Skeletal muscle satellite cell (primary cell): ENCODE data around the gene DNAI2.
"Not testable (repeated sequence)": the region's sequence is repeated elsewhere in the genome, so short reads cannot be mapped to it uniquely, and the experiment has no call there.

Experiments used
- H3K27me3 ChIP-seq: 2 replicates; pipeline ENCODE4 v1.7.0; 2013; ENCODE audit warnings: low read length; ENCODE audit not compliant: control insufficient read depth, insufficient read depth
- H3K36me3 ChIP-seq: 2 replicates; pipeline ENCODE4 v1.7.0; 2013; ENCODE audit warnings: mild to moderate bottlenecking, control low read depth, low read length; ENCODE audit not compliant: insufficient read depth
- H3K4me1 ChIP-seq: 2 replicates; pipeline ENCODE4 v1.7.0; 2013; ENCODE audit warnings: low read length; ENCODE audit not compliant: control insufficient read depth, insufficient read depth
- H3K4me2 ChIP-seq: 2 replicates; pipeline ENCODE4 v1.7.0; 2013; ENCODE audit warnings: mild to moderate bottlenecking, low read length
- H3K4me3 ChIP-seq: 2 replicates; pipeline ENCODE4 v1.7.0; 2013; ENCODE audit warnings: low read length
- H3K9ac ChIP-seq: 2 replicates; pipeline ENCODE4 v1.7.0; 2013; ENCODE audit warnings: mild to moderate bottlenecking, low read depth, low read length, moderate library complexity
- H3K9me3 ChIP-seq: replicated peaks from 2 replicates; pipeline ENCODE4 v1.7.0; 2013; ENCODE audit warnings: mild to moderate bottlenecking, control low read depth, low read length

Gene DNAI2

GRCh38 chr17:74279617-74280016 is 5.6 kb downstream of the DNAI2 start:
- H3K27me3 ChIP-seq, H3K9me3 ChIP-seq, H3K9ac ChIP-seq, H3K4me3 ChIP-seq, H3K36me3 ChIP-seq, H3K4me1 ChIP-seq, H3K4me2 ChIP-seq: not testable (repeated sequence)

- no peak overlapping the region for H3K9ac ChIP-seq
- H3K4me3 ChIP-seq = no peak overlapping the region
- H3K36me3 ChIP-seq = no peaks in the 10 kb centered on the region
- no peaks in the 10 kb centered on the region for H3K4me1 ChIP-seq
- no peaks in the 10 kb centered on the region for H3K9me3 ChIP-seq
- H3K4me2 ChIP-seq = no peak overlapping the region
- H3K27me3 ChIP-seq = no peaks in the 10 kb centered on the region
These were observed 6.1 kb downstream of the DNAI2 start for GRCh38 chr17:74280093-74280513.

- Histone ChIP-seq H3K27me3 (no peaks in the 10 kb centered on the region), H3K9me3 (no peaks in the 10 kb centered on the region), H3K9ac (no peak overlapping the region), H3K4me1 (no peaks in the 10 kb centered on the region), H3K4me2 (no peak overlapping the region), H3K36me3 (no peaks in the 10 kb centered on the region), H3K4me3 (no peak overlapping the region)
These were observed 7.8 kb downstream of the DNAI2 start for GRCh38 chr17:74281799-74282198.

GRCh38 chr17:74282274-74282586 is 8.2 kb downstream of the DNAI2 start:
- not testable (repeated sequence) for H3K27me3 ChIP-seq, H3K9me3 ChIP-seq, H3K9ac ChIP-seq, H3K4me2 ChIP-seq, H3K36me3 ChIP-seq, H3K4me3 ChIP-seq, H3K4me1 ChIP-seq

- H3K4me1 ChIP-seq = no peaks in the 10 kb centered on the region
- H3K4me2 ChIP-seq = no peak overlapping the region
- H3K36me3 ChIP-seq = no peaks in the 10 kb centered on the region
- H3K27me3 ChIP-seq = no peaks in the 10 kb centered on the region
- no peak overlapping the region for H3K9ac ChIP-seq
- H3K9me3 ChIP-seq = no peaks in the 10 kb centered on the region
- no peak overlapping the region for H3K4me3 ChIP-seq
These were observed 8.7 kb downstream of the DNAI2 start for GRCh38 chr17:74282587-74283370.

- Histone ChIP-seq H3K4me1 (no peaks in the 10 kb centered on the region), H3K27me3 (no peaks in the 10 kb centered on the region)
These were observed 9.3 kb downstream of the DNAI2 start for GRCh38 chr17:74283371-74283673.

GRCh38 chr17:74287031-74287602 is 13.1 kb downstream of the DNAI2 start:
- H3K9me3 ChIP-seq = no peaks in the 10 kb centered on the region
- H3K4me3 ChIP-seq = no peak overlapping the region
- no peak overlapping the region for H3K9ac ChIP-seq
- no peak overlapping the region for H3K4me2 ChIP-seq
- no peaks in the 10 kb centered on the region for H3K27me3 ChIP-seq
- H3K4me1 ChIP-seq = no peaks in the 10 kb centered on the region
- H3K36me3 ChIP-seq = no peaks in the 10 kb centered on the region

More at GRCh38 chr17:74283371-74283673, 9.3 kb downstream of the DNAI2 start:
- no peaks in the 10 kb centered on the region for H3K36me3 ChIP-seq
- H3K4me2 ChIP-seq = no peak overlapping the region
- no peak overlapping the region for H3K9ac ChIP-seq
- H3K4me3 ChIP-seq = no peak overlapping the region
- no peaks in the 10 kb centered on the region for H3K9me3 ChIP-seq

- H3K4me3 ChIP-seq = no peak overlapping the region
- H3K4me1 ChIP-seq = no peaks in the 10 kb centered on the region
- no peak overlapping the region for H3K4me2 ChIP-seq
- no peaks in the 10 kb centered on the region for H3K36me3 ChIP-seq
- H3K9ac ChIP-seq = no peak overlapping the region
- H3K27me3 ChIP-seq = no peaks in the 10 kb centered on the region
- no peaks in the 10 kb centered on the region for H3K9me3 ChIP-seq
These were observed 14.8 kb downstream of the DNAI2 start for GRCh38 chr17:74288785-74289184.

- H3K36me3 ChIP-seq = no peaks in the 10 kb centered on the region
- no peak overlapping the region for H3K9ac ChIP-seq
- H3K9me3 ChIP-seq = no peaks in the 10 kb centered on the region
- no peak overlapping the region for H3K4me3 ChIP-seq
- H3K27me3 ChIP-seq = no peaks in the 10 kb centered on the region
- no peaks in the 10 kb centered on the region for H3K4me1 ChIP-seq
- no peak overlapping the region for H3K4me2 ChIP-seq
These were observed 15.7 kb downstream of the DNAI2 start for GRCh38 chr17:74289688-74290087.

GRCh38 chr17:74290340-74290739 is 16.3 kb downstream of the DNAI2 start:
- no peak overlapping the region for H3K4me3 ChIP-seq
- no peaks in the 10 kb centered on the region for H3K27me3 ChIP-seq
- no peaks in the 10 kb centered on the region for H3K9me3 ChIP-seq
- no peaks in the 10 kb centered on the region for H3K36me3 ChIP-seq
- no peaks in the 10 kb centered on the region for H3K4me1 ChIP-seq
- no peak overlapping the region for H3K9ac ChIP-seq
- no peak overlapping the region for H3K4me2 ChIP-seq

GRCh38 chr17:74292495-74292894 is 18.5 kb downstream of the DNAI2 start:
- H3K9ac ChIP-seq = no peak overlapping the region
- no peaks in the 10 kb centered on the region for H3K4me1 ChIP-seq
- H3K4me3 ChIP-seq = no peak overlapping the region
- no peaks in the 10 kb centered on the region for H3K27me3 ChIP-seq
- no peaks in the 10 kb centered on the region for H3K9me3 ChIP-seq
- H3K4me2 ChIP-seq = no peak overlapping the region
- H3K36me3 ChIP-seq = no peaks in the 10 kb centered on the region
